ENCODE data around the gene DHRS4.
"Not testable (repeated sequence)": the region's sequence is repeated elsewhere in the genome, so short reads cannot be mapped to it uniquely, and the experiment has no call there.

The DHRS4 gene

DNA sequence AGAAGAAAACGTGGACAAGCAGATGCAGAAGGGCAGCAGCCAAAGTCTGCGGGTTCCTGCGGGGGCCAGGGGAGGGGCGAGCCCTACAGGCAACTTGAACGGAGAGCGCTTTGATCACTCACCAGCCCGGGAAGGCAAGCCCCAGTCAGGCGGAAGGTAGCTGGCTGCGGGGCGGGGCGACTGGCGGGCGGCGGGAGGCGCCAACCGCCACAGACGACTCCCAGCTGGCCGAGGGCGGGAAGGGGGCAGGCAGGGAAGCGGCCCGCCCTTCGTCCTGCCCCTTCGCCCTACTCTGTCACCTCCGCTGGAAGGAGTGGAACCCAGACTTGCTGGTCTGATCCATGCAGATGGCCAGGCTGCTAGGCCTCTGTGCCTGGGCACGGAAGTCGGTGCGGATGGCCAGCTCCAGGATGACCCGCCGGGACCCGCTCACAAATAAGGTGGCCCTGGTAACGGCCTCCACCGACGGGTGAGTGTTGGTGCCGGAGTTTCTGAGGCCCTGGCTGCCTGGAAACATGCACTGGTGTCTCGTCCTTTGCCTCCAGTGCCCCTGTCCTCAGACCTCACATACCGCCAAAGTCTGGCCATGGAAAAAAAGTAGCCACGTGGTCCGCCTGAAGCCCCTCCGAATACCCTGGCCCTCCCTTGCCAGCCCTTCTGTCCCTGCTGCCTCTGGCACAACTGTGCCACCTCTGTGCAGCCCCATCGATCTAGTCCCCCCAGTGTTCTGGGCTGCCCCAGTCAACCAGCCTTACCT lies 35.2 kb downstream of the DHRS4 start, which contains the start of gene DHRS4L2:
Gene DHRS4L2 (plus strand): TSS at position 323 of the 757 bp plus-strand sequence. CDS start 19 bp downstream, at position 342.
- not testable (repeated sequence) for DNase-seq

DNA sequence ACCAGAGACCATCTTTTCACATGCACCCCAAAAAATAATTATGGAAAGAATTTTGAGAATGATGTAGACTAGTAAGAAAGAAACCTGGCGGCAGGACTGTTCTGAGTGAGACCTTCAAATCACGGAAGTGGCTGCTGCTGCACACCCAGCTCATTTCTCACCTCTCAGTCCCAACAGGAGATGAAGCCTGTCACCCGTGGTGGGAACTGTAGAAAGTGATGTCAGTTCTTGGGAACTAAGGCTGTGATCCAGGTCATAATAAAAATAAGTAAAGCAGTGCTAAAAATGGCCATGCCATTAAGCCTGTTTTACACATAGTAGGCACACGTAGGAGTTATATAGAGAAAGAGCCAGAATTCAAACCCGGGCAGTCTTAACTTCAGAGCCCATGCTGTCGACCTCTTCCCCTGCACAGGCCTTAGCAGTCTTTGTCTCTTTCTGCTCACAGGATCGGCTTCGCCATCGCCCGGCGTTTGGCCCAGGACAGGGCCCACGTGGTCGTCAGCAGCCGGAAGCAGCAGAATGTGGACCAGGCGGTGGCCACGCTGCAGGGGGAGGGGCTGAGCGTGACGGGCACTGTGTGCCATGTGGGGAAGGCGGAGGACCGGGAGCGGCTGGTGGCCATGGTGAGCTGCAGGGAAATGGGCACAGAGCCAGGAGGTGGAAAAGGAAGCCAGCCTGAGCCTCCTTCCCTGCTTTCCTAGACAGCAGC lies 36.3 kb downstream of the DHRS4 start:
- not testable (repeated sequence) for DNase-seq

DNA sequence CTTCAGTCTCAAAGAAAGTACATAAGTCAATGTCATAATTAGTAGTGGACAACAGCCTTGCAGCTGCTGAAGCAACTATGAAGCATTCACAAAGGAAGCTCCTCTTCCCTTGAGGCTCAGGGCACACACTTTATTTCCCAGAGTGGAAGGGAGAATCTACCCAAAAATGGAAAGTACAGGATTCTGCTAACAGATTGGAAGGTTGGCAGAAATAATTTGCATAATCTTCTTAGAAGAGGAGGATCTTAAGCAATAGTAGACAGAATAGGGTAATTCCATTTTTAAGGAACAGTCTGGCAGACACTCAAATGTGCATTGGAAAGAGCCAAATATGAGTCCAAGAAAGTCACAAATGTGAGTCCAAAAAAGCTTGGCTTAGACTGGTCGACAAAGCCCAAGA lies 37.4 kb downstream of the DHRS4 start:
- not testable (repeated sequence) for DNase-seq

DNA sequence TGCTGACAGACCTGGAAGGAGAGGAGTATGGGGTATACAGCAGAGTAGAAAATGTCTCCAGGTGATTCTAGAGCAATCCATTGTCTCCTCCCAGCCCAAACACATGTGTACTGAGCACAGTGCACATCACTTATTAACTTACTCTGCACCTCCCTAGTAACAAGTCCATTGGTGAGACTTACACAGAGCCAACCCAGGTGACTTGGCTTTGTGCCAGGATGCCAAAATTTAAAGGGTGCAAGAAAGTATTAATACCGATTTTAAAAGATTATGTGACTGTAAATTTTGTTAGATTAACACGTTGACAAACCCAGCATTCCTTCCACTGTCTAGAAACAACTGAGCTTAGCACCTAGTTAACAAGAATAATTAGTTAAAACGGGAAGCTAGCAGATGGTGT lies 39.5 kb downstream of the DHRS4 start:
- not testable (repeated sequence) for DNase-seq

DNA sequence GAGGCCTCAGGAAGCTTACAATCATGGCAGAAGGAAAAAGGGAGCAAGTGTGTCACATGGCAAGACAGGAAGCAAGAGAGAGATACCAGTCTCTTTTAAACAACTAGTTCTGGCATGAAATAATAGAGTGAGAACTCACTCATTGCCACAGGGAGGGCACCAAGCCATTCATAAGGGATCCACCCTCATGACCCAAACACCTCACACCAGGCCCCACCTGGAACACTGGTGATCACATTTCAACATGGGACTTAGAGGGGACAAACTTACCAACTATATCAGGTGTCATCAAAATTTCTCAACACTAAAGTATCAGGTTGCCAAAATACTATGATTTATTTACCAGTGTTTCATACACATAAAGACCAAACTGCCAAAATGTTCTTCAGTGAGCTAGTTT lies 42.4 kb downstream of the DHRS4 start:
- not testable (repeated sequence) for DNase-seq

DNA sequence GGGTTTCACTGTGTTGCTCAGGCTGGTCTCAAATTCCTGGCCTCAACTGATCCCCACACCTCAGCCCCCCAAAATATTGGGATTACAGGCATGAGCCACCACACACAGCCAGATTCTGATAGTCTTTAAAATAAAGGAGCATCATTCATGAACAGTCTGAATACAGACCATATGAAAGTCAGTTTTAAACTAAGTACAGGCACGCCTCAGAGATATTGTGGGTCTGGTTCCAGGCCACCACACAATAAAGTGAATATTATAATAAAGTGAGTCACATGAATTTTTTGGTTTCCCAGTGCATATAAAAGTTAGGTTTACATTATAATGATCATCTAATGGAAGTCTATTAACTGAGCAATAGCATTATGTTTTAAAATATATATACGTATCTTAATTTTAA lies 43.3 kb downstream of the DHRS4 start:
- not testable (repeated sequence) for DNase-seq

DNA sequence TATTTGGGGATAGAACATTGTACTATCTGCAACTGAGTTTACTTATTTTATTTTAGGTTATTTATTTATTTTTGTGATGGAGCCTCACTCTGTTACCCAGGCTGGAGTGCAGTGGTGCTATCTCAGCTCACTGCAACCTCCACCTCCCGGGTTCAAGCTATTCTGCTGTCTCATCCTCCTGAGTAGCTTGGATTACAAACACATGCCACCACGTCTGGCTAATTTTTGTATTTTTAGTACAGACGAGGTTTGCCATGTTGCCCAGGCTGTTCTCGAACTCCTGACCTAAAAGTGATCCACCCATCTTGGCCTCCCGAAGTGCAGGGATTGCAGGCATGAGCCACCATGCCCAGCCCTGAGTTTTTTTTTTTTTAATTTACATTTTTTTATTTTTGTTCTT lies 46.1 kb downstream of the DHRS4 start:
- DNase-seq = not testable (repeated sequence)

DNA sequence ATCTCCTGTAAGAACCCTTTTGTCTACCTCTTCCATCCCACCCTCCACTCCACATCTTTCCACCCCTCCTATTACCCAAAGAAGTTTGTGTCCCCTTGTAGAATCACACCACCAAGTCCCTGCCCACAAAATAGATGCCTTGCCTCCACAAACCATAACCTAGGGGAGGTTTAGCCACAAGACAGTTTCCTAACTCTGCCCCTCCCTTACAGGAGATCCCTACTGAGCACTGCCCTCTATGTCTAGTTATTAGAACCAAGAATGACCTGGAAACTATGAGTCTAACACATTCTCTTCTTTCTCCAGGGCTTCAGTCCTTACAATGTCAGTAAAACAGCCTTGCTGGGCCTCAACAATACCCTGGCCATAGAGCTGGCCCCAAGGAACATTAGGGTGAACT lies 47.5 kb downstream of the DHRS4 start:
- not testable (repeated sequence) for DNase-seq

DNA sequence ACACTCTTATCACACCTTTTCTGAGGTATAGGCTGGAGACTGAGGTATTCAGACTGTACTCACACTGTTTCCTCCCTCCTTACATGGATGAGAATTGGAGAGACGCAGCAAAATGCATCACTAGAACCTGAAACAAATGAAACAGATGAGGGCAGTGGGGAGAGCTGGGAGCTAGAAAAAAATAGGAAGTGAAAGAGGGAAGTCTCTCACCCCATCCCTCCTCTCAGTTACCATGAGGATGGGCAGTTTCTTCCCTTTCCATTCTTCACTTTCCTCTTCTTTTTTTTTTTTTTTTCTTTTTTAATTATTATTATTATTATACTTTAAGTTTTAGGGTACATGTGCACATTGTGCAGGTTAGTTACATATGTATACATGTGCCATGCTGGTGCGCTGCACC lies 48.1 kb downstream of the DHRS4 start:
- DNase-seq = not testable (repeated sequence)

DNA sequence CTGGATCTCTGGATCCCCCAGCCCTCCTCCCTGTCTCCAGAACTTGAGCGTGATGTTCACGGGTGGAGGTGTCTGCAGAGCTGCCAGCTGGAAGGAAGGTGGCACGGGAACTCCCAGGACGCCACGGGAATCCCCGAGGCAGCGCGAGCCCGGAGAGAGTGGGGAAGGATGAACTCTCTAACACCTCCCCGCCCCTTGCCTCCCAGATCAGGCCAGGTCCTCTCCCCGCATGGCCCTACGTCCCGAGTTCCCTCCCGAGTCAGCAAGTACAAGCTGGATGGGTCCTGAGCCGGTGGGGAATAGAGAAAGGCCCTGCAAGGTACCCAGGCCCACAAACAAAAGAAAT lies 52.9 kb downstream of the DHRS4 start:
- DNase-seq = not testable (repeated sequence)

DNA sequence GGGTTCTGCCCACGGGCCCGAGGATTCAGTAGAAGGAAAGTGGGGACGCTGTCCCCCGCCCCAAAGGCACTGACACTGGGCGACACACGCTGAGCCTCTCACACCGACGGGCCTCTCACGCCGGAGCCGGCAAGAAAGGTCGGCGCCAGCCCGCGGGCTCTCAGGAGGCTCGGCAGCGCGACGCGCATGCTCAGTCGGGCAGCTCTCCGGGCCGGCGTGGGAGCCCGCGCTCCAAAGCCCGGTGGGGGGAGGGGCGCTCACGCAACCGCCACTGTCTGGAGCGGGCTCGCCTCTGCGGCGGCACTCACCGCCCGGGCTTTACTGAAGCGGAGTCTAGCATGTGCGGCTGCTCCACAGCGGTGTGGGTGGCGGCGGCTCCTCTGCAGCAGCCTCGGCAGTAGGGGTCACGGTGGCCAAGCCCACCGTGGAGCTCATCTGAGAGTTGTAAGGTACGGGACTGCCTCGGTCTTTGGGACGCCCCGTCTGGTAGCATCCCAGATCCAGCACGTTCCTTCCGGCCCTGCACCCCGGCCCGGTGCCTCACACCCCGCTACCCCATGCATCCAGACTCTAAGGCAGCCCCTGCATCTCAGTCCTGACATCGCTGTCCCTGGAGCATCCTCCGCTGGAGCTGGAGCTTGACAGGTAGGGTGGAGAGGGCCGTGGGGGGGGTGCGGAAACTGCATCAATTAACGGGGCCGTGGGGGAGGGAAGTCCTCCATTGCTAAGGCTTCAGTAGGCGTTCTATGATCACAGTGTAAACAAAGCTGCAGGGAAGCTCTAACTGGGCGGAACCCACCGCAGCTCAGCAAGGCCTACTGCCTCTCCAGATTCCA lies 53.5 kb downstream of the DHRS4 start:
- peak in 1 of 2 experiments; percentile 41 for DNase-seq

DNA sequence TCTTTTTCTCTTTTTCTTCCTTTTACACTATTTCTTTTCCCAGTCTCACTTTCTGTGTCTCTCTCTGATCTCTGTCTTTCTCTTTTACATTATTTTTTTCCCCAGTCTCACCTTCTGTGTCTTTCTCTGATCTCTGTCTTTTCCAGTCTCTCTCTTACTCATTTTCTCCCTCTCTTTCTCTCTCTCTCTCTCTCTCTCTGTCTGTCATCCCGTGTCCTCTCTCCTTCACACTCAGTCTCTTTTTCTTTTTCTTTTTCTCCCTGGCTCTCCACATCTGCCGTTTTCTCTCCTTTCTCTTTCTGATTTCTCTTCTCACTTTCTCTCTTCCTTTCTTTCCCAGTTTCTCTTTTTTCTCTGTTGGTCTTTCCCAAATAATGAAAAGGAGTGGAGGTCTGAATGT lies 57.5 kb downstream of the DHRS4 start:
- no peak for DNase-seq

DNA sequence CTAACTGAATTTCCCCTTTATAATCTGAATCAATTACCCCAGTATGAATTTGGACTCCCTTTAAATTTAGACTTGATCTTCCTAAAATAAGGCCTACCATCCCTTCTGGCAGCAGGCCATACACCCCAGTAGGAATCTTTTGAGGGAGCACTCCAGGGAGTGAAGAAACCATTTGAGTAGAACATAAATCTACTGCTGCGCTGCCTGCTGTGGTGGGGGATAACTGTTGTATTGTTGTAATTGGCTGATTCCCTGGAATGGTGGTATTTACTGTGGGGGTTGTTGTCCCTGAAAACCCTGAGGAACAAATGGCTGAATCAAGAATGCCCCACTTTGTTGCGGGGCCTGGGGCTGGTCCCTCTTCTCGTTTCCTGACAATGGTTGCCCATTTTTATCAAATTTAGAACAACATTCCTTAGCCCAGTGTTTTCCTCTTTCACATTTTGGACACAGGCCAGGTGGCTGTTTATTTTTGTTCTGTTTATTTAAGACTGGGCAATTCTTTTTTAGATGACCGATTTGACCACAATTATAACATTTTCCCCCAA lies 59.2 kb downstream of the DHRS4 start:
- DNase-seq = not testable (repeated sequence)

DNA sequence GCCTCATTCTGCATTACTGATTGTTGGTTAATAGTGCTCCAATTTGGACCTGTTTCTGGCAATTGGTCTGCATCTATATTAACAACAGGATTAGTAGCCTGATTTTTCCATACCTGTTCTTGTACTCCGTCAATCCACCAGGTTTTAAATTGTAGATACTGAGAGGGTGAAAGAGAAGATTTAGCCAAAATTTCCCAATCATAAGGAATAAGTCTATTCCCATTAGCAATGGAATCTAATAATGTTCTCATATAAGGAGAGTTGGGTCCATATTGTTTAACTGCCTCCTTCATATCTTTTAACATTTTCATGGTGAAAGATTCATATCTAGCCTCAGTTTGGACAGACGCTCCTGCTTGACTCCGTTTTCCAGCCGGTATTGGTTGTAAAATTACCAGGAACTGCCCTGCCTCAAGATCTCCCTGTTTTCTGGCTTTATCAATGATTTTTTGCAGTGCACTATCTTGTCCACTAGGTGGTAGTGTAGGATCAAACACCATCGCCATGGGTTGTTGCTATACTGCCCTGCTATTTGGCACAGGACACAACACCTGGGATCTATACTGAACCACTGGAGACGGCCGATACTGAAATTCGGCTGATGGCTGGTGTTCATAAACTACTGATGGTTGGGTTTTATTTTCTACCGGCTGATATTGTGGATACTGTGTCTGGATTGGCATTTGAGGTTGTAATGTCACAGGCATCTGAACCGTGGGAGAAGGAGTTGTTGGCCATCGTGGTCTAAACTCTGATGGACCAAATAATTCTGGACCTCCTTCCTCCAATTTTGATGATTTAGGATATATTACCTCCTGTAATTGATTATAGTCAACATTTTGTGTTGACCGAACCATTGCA lies 60.3 kb downstream of the DHRS4 start:
- peak; percentile 48 to 55 for DNase-seq

DNA sequence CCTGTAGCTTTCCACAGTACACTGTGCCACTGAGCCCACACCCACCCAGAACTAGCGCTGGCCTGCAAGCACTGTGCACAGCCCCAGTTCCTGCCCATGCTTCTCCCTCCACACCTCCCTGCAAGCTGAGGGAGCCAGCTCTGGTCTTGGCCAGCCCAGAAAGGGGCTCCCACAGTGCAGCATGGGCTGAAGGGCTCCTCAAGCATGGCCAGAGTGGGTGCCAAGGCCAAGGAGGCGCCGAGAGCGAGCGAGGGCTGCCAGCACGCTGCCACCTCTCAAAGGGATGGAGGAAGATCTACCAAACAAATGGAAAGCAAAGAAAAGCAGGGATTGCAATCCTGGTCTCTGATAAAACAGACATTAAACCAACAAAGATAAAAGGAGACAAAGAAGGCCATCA lies 62.2 kb downstream of the DHRS4 start:
- not testable (repeated sequence) for DNase-seq
